LoVo (cell line): ENCODE measurements around the gene YWHAB.

Experiments used
- DNase-seq: peaks from one replicate; pipeline ENCODE4 v3.0.0-alpha.2; 2016; ENCODE audit warnings: low spot score

The YWHAB gene

GRCh38 chr20:44955270-44955669 lies 69.8 kb downstream of the YWHAB start:
- no peak for DNase-seq

- no peak for DNase-seq
These were observed 70.9 kb downstream of the YWHAB start for GRCh38 chr20:44956410-44956809.
